ENCODE data around the gene KRT10. TPM values are rescaled to one million over a fixed set of nuclear protein-coding genes. Genes with fewer than 3 reads are reported as not detected.

KRT10 gene
- polyA plus RNA-seq, 3 donors, result 9.7 to 79.1 (median 58.7) TPM

- Histone ChIP-seq H3K9me3 (replicated peaks in 1 of 2; ENCODE audit: control insufficient read depth in 1 of 2, insufficient read depth in 1 of 2, low read length in 2 of 2) (peaks cover 0 to 4% of the 10 kb centered on the region in 2 donors), H3K4me1 (ENCODE audit: control insufficient read depth in 1 of 2, insufficient read depth in 2 of 2, low read length in 2 of 2) (no peaks in the 10 kb centered on the region), H3K36me3 (replicated peaks in 1 of 2; ENCODE audit: control insufficient read depth in 1 of 2, insufficient read depth in 2 of 2, low read length in 2 of 2) (no peaks in the 10 kb centered on the region), H3K4me3 (replicated peaks in 1 of 3; ENCODE audit: low read depth in 2 of 3, low read length in 3 of 3) (no peak overlapping the region), H4K20me1 (ENCODE audit: insufficient read depth, low read length) (no peaks in the 10 kb centered on the region), H3K4me2 (replicated peaks; ENCODE audit: extremely low read depth, low read length, poor library complexity, severe bottlenecking) (no peak overlapping the region), H2AFZ (ENCODE audit: insufficient read depth, low read depth, low read length, poor library complexity, severe bottlenecking) (no peak overlapping the region), H3K27me3 (ENCODE audit: control insufficient read depth in 2 of 2, insufficient read depth in 2 of 2, low read length in 2 of 2) (peaks cover 64 to 72% of the 10 kb centered on the region in 2 donors), H3K27ac (ENCODE audit: low read depth in 1 of 2, low read length in 2 of 2) (no peak overlapping the region), H3K79me2 (ENCODE audit: insufficient read depth, low read length) (no peaks in the 10 kb centered on the region), H3K9ac (ENCODE audit: insufficient read depth, low read length, poor library complexity, severe bottlenecking) (no peak overlapping the region)
- Mint-ChIP-seq H3K4me1 (no peaks in the 10 kb centered on the region), H3K27ac (no peak overlapping the region), H3K36me3 (no peaks in the 10 kb centered on the region), H3K9me3 (peaks cover 4 to 16% (median 9%) of the 10 kb centered on the region in 7 donors), H3K4me3 (peak overlapping the region in 1 of 2 donors; percentile 5), H3K27me3 (ENCODE audit: low read depth in 3 of 3) (peaks cover 49 to 74% (median 59%) of the 10 kb centered on the region in 3 donors)
- no peak for DNase-seq
- 100% methylated on average over 1 of the region's 6 CpGs for WGBS (ENCODE audit: insufficient coverage)
- TF ChIP-seq CTCF (IDR thresholded peaks at IDR 0.05), result no peak
- intact Hi-C loops (cut with micrococcal nuclease), result no loop called here
These were observed 11.9 kb downstream of the KRT10 start for GRCh38 chr17:40810494-40810893.

- Histone ChIP-seq H3K36me3 (replicated peaks in 1 of 2; ENCODE audit: control insufficient read depth in 1 of 2, insufficient read depth in 2 of 2, low read length in 2 of 2) (no peaks in the 10 kb centered on the region), H3K9ac (ENCODE audit: insufficient read depth, low read length, poor library complexity, severe bottlenecking) (no peak overlapping the region), H3K79me2 (ENCODE audit: insufficient read depth, low read length) (no peaks in the 10 kb centered on the region), H3K4me3 (replicated peaks in 1 of 3; ENCODE audit: low read depth in 2 of 3, low read length in 3 of 3) (no peak overlapping the region), H3K4me1 (ENCODE audit: control insufficient read depth in 1 of 2, insufficient read depth in 2 of 2, low read length in 2 of 2) (no peaks in the 10 kb centered on the region), H3K9me3 (replicated peaks in 1 of 2; ENCODE audit: control insufficient read depth in 1 of 2, insufficient read depth in 1 of 2, low read length in 2 of 2) (peaks cover 0 to 4% of the 10 kb centered on the region in 2 donors), H4K20me1 (ENCODE audit: insufficient read depth, low read length) (no peaks in the 10 kb centered on the region), H3K27me3 (ENCODE audit: control insufficient read depth in 2 of 2, insufficient read depth in 2 of 2, low read length in 2 of 2) (peaks cover 64 to 71% of the 10 kb centered on the region in 2 donors), H3K4me2 (replicated peaks; ENCODE audit: extremely low read depth, low read length, poor library complexity, severe bottlenecking) (no peak overlapping the region), H2AFZ (ENCODE audit: insufficient read depth, low read depth, low read length, poor library complexity, severe bottlenecking) (no peak overlapping the region), H3K27ac (ENCODE audit: low read depth in 1 of 2, low read length in 2 of 2) (no peak overlapping the region)
- no CpG with 5 or more reads among the region's 2 CpGs for WGBS (ENCODE audit: insufficient coverage)
- no peak for TF ChIP-seq CTCF (IDR thresholded peaks at IDR 0.05)
- Mint-ChIP-seq H3K9me3 (peaks cover 2 to 12% (median 6%) of the 10 kb centered on the region in 7 donors), H3K27me3 (ENCODE audit: low read depth in 3 of 3) (peaks cover 51 to 75% (median 57%) of the 10 kb centered on the region in 3 donors), H3K4me3 (peak overlapping the region in 1 of 2 donors; percentile 46), H3K27ac (no peak overlapping the region), H3K36me3 (no peaks in the 10 kb centered on the region), H3K4me1 (no peaks in the 10 kb centered on the region)
- intact Hi-C loops (cut with micrococcal nuclease), result no loop called here
- DNase-seq, result no peak
These were observed 12.5 kb downstream of the KRT10 start for GRCh38 chr17:40809721-40810421.
